Cardiac fibroblast (primary cell): ENCODE results near the gene PANK1.

Source experiments
- DNase-seq, 2 donors: peaks; one replicate each; pipeline versions ENCODE4 v3.0.0 to v3.0.0-alpha.2; 2010; ENCODE audit warnings: low read depth in 2 of 2
- H3K4me3 ChIP-seq, 2 donors: replicated peaks in 1 of 2; 1 replicate in 1 of 2; 2 replicates in 1 of 2; pipeline ENCODE4 v1.5.1; 2011; ENCODE audit warnings: low read depth in 2 of 2, low read length in 2 of 2, mild to moderate bottlenecking in 2 of 2, moderate library complexity in 1 of 2
- CTCF ChIP-seq: IDR thresholded peaks from one replicate; pipeline ENCODE4 v1.5.1; 2011; ENCODE audit warnings: low read depth, mild to moderate bottlenecking, low read length, inconsistent platforms

PANK1 gene

GRCh38 chr10:89613582-89613981, 31.5 kb downstream of the PANK1 start:
- no peak for DNase-seq
- no peak overlapping the region for H3K4me3 ChIP-seq
- TF ChIP-seq CTCF, result no peak

- no peak overlapping the region for H3K4me3 ChIP-seq
- TF ChIP-seq CTCF, result no peak
- no peak for DNase-seq
These were observed 33.8 kb downstream of the PANK1 start for GRCh38 chr10:89611282-89611681.

- no peak for TF ChIP-seq CTCF
- H3K4me3 ChIP-seq, result no peak overlapping the region
- no peak for DNase-seq
These were observed 35.2 kb downstream of the PANK1 start for GRCh38 chr10:89609833-89610346.

GRCh38 chr10:89604200-89604599, 40.8 kb downstream of the PANK1 start:
- DNase-seq, result no peak
- no peak for TF ChIP-seq CTCF

GRCh38 chr10:89602919-89603318, 42.1 kb downstream of the PANK1 start:
- H3K4me3 ChIP-seq, result no peak overlapping the region
- no peak for TF ChIP-seq CTCF
- DNase-seq, result no peak

More at GRCh38 chr10:89604200-89604599, 40.8 kb downstream of the PANK1 start:
- H3K4me3 ChIP-seq, result no peak overlapping the region

GRCh38 chr10:89601728-89602361, 43.2 kb downstream of the PANK1 start:
- no peak overlapping the region for H3K4me3 ChIP-seq
- no peak for DNase-seq
- no peak for TF ChIP-seq CTCF

GRCh38 chr10:89600041-89600440, 45.0 kb downstream of the PANK1 start:
- TF ChIP-seq CTCF, result no peak
- no peak overlapping the region for H3K4me3 ChIP-seq
- DNase-seq, result peak in 1 of 2 donors; percentile 28
